Esophagus muscularis mucosa (tissue), 3 donors: ENCODE data around the gene PPAT.

Source experiments
- EP300 ChIP-seq: sonication (generic); formaldehyde crosslinking; IDR thresholded peaks from one replicate; pipeline ENCODE4 v1.6.1; 2017; ENCODE audit warnings: antibody characterized with exemption
- TF ChIP-seq, protein P1 (sequence below), 3 experiments: fragments of 200-600 bp in 2 of 3; fragments of 450-650 bp in 1 of 3; sonication (generic) in 2 of 3; IDR thresholded peaks; one replicate each; pipeline ENCODE4 v1.5.1; 2017 to 2019; ENCODE audit warnings: antibody characterized with exemption in 3 of 3, mild to moderate bottlenecking in 2 of 3, moderate library complexity in 1 of 3

DNA sequence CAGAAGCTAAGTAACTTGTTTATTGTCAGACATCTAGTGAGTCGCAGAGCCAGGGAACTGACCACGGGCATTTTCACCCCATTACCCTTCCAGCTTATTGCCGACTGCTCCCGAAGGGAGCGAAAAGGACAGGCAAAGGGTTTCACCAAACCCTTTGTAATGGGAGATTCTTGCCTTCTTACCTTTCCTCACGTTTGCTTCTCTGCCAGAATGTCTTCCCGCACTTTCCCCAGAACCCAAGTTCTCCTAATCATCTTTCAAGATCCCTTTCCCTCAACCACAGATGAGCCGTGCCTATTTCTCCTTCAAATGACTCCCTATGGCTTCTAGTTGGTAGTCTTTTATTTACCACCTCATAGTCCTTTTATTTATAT, 31.5 kb upstream of the PPAT start:
- TF ChIP-seq, protein P1, sequence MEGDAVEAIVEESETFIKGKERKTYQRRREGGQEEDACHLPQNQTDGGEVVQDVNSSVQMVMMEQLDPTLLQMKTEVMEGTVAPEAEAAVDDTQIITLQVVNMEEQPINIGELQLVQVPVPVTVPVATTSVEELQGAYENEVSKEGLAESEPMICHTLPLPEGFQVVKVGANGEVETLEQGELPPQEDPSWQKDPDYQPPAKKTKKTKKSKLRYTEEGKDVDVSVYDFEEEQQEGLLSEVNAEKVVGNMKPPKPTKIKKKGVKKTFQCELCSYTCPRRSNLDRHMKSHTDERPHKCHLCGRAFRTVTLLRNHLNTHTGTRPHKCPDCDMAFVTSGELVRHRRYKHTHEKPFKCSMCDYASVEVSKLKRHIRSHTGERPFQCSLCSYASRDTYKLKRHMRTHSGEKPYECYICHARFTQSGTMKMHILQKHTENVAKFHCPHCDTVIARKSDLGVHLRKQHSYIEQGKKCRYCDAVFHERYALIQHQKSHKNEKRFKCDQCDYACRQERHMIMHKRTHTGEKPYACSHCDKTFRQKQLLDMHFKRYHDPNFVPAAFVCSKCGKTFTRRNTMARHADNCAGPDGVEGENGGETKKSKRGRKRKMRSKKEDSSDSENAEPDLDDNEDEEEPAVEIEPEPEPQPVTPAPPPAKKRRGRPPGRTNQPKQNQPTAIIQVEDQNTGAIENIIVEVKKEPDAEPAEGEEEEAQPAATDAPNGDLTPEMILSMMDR (IDR thresholded peaks at IDR 0.05) = no peak
- no peak for TF ChIP-seq EP300
